ENCODE results near the gene NELL1.

NELL1 gene

GRCh38 chr11:21520244-21520643 lies 850.9 kb downstream of the NELL1 start:
- TF ChIP-seq ZNF8 (CRISPR knock-in tag; IDR thresholded peaks at IDR 0.05) (no peak), TCF4 (CRISPR knock-in tag; IDR thresholded peaks at IDR 0.05; ENCODE audit: borderline replicate concordance) (peak; percentile 92), TSHZ2 (CRISPR knock-in tag; IDR thresholded peaks at IDR 0.05) (peak; percentile 59; the same call in 1 of the 2 replicates), ZFP30 (CRISPR knock-in tag; IDR thresholded peaks at IDR 0.05) (no peak)
- ATAC-seq: no peak

- no peak for TF ChIP-seq PPARA (CRISPR knock-in tag; IDR thresholded peaks at IDR 0.05; ENCODE audit: borderline replicate concordance)
- no peak for TF ChIP-seq BACH2 (CRISPR knock-in tag; IDR thresholded peaks at IDR 0.05; ENCODE audit: borderline replicate concordance)
- no peak for TF ChIP-seq TOX (CRISPR knock-in tag; IDR thresholded peaks at IDR 0.05; ENCODE audit: borderline replicate concordance)
- TF ChIP-seq ZFP3 (CRISPR knock-in tag; IDR thresholded peaks at IDR 0.05): no peak
- no peak for TF ChIP-seq ZC3H10 (CRISPR knock-in tag; IDR thresholded peaks at IDR 0.05)
- TF ChIP-seq RARB (CRISPR knock-in tag; IDR thresholded peaks at IDR 0.05): no peak
- no peak for TF ChIP-seq CREB5 (CRISPR knock-in tag; IDR thresholded peaks at IDR 0.05; ENCODE audit: low read depth)
- no peak for TF ChIP-seq ZNF565 (CRISPR knock-in tag; conservative IDR thresholded peaks at IDR 0.05; ENCODE audit: low read depth)
- no peak for TF ChIP-seq ZFP30 (CRISPR knock-in tag; IDR thresholded peaks at IDR 0.05)
- TF ChIP-seq CSRNP3 (CRISPR knock-in tag; IDR thresholded peaks at IDR 0.05): no peak
- TF ChIP-seq ZNF8 (CRISPR knock-in tag; IDR thresholded peaks at IDR 0.05): no peak
- TF ChIP-seq TCF4 (CRISPR knock-in tag; IDR thresholded peaks at IDR 0.05; ENCODE audit: borderline replicate concordance): no peak
- TF ChIP-seq TSHZ2 (CRISPR knock-in tag; IDR thresholded peaks at IDR 0.05): no peak
- no peak for TF ChIP-seq SNAI2 (CRISPR knock-in tag; IDR thresholded peaks at IDR 0.05)
- TF ChIP-seq GLIS3 (CRISPR knock-in tag; IDR thresholded peaks at IDR 0.05): no peak
- no peak for TF ChIP-seq ZNF70 (CRISPR knock-in tag; IDR thresholded peaks at IDR 0.05)
- TF ChIP-seq ISL1 (CRISPR knock-in tag; IDR thresholded peaks at IDR 0.05): no peak
- TF ChIP-seq ESRRG (CRISPR knock-in tag; IDR thresholded peaks at IDR 0.05): no peak
- no peak for ATAC-seq
These were observed 859.8 kb downstream of the NELL1 start for GRCh38 chr11:21529187-21529586.

- ATAC-seq: no peak
- no peak for TF ChIP-seq OSR1 (CRISPR knock-in tag; IDR thresholded peaks at IDR 0.05)
- TF ChIP-seq ZFP30 (CRISPR knock-in tag; IDR thresholded peaks at IDR 0.05): no peak
- no peak for TF ChIP-seq ZC3H10 (CRISPR knock-in tag; IDR thresholded peaks at IDR 0.05)
- no peak for TF ChIP-seq ARNTL (CRISPR knock-in tag; IDR thresholded peaks at IDR 0.05; ENCODE audit: borderline replicate concordance, low read depth)
- TF ChIP-seq POU6F1 (CRISPR knock-in tag; IDR thresholded peaks at IDR 0.05; ENCODE audit: borderline replicate concordance, low read depth): no peak
- no peak for TF ChIP-seq BACH2 (CRISPR knock-in tag; IDR thresholded peaks at IDR 0.05; ENCODE audit: borderline replicate concordance)
These were observed 864.9 kb downstream of the NELL1 start for GRCh38 chr11:21534288-21534687.

All from SK-N-SH treated with all-trans-retinoic acid at 6 μM for 48 hours (cell line).